MM.1S (cell line): Measurements from ENCODE around the gene TMA16.

Source experiments
- DNase-seq: peaks from one replicate; pipeline ENCODE4 v3.0.0-alpha.2; 2015
- H2AFZ ChIP-seq: fragments of 300-600 bp; sonication (generic); 2 replicates; pipeline ENCODE4 v1.6.0; 2016; ENCODE audit warnings: antibody characterized with exemption, low read length
- H3F3A ChIP-seq: fragments of 300-600 bp; sonication (generic); 2 replicates; pipeline ENCODE4 v1.6.1; 2016; ENCODE audit warnings: mild to moderate bottlenecking, antibody characterized with exemption, low read length, moderate library complexity, mixed read lengths; ENCODE audit not compliant: insufficient read depth
- H3K27ac ChIP-seq: fragments of 300-600 bp; sonication (generic); 2 replicates; pipeline ENCODE4 v1.5.1; 2016; ENCODE audit warnings: mild to moderate bottlenecking, low read length
- H3K27me3 ChIP-seq: fragments of 300-600 bp; sonication (generic); replicated peaks from 2 replicates; pipeline ENCODE4 v1.6.0; 2016; ENCODE audit warnings: low read length; ENCODE audit not compliant: insufficient read depth
- H3K36me3 ChIP-seq: fragments of 300-600 bp; sonication (generic); replicated peaks from 2 replicates; pipeline ENCODE4 v1.6.1; 2016; ENCODE audit warnings: mild to moderate bottlenecking, low read length, mixed read lengths; ENCODE audit not compliant: insufficient read depth
- H3K4me1 ChIP-seq: fragments of 300-600 bp; sonication (generic); 2 replicates; pipeline ENCODE4 v1.6.1; 2016; ENCODE audit warnings: low read length, mixed read lengths
- H3K4me2 ChIP-seq: fragments of 300-600 bp; sonication (generic); 2 replicates; pipeline ENCODE4 v1.6.0; 2016; ENCODE audit warnings: low read depth, low read length
- H3K4me3 ChIP-seq: fragments of 300-600 bp; sonication (generic); 2 replicates; pipeline ENCODE4 v1.5.1; 2016; ENCODE audit warnings: low read length, mixed read lengths
- H3K79me2 ChIP-seq: fragments of 300-600 bp; sonication (generic); 2 replicates; pipeline ENCODE4 v1.6.1; 2016; ENCODE audit warnings: mixed run types, low read length, mixed read lengths
- H3K9ac ChIP-seq: fragments of 300-600 bp; sonication (generic); 2 replicates; pipeline ENCODE4 v1.6.1; 2016; ENCODE audit warnings: low read length, mixed read lengths
- H3K9me2 ChIP-seq: fragments of 300-600 bp; sonication (generic); replicated peaks from 2 replicates; pipeline ENCODE4 v1.6.1; 2016; ENCODE audit warnings: mild to moderate bottlenecking, low read length, mixed read lengths; ENCODE audit not compliant: insufficient read depth
- H3K9me3 ChIP-seq: fragments of 300-600 bp; sonication (generic); replicated peaks from 2 replicates; pipeline ENCODE4 v1.6.1; 2016; ENCODE audit warnings: mild to moderate bottlenecking, low read length, mixed read lengths; ENCODE audit not compliant: insufficient read depth
- H4K20me1 ChIP-seq: fragments of 300-600 bp; sonication (generic); 2 replicates; pipeline ENCODE4 v1.6.1; 2016; ENCODE audit warnings: mild to moderate bottlenecking, low read length, moderate library complexity, mixed read lengths; ENCODE audit not compliant: insufficient read depth
- CTCF ChIP-seq: fragments of 300-600 bp; sonication (generic); IDR thresholded peaks from 2 replicates; pipeline ENCODE4 v1.5.1; 2016; ENCODE audit warnings: antibody characterized with exemption, low read length, mixed read lengths
- EZH2 ChIP-seq: fragments of 300-600 bp; sonication (generic); optimal IDR thresholded peaks from 2 replicates; pipeline ENCODE3; 2017; ENCODE audit warnings: low read depth, mild to moderate bottlenecking, antibody characterized with exemption, low read length, mixed read lengths
- EZH2phosphoT487 ChIP-seq: fragments of 300-600 bp; sonication (generic); IDR thresholded peaks from 2 replicates; pipeline ENCODE4 v1.6.1; 2018; ENCODE audit warnings: antibody characterized with exemption, low read length

Gene TMA16

GRCh38 chr4:163542275-163542674, 47.8 kb downstream of the TMA16 start:
- H3K9me2 ChIP-seq, result no peaks in the 10 kb centered on the region
- no peak overlapping the region for H2AFZ ChIP-seq
- DNase-seq, result no peak
- no peaks in the 10 kb centered on the region for H3K36me3 ChIP-seq
- H3K27ac ChIP-seq, result no peak overlapping the region
- peaks cover 4% of the 10 kb centered on the region; the same call in 1 of the 2 replicates for H3K4me1 ChIP-seq
- H3K4me3 ChIP-seq, result no peak overlapping the region
- no peak overlapping the region for H3K9ac ChIP-seq
- no peaks in the 10 kb centered on the region for H3F3A ChIP-seq
- H3K4me2 ChIP-seq, result no peak overlapping the region
- no peaks in the 10 kb centered on the region for H3K79me2 ChIP-seq
- no peaks in the 10 kb centered on the region for H3K27me3 ChIP-seq
- TF ChIP-seq EZH2phosphoT487 (no peak), CTCF (no peak), EZH2 (no peak)
- H3K9me3 ChIP-seq, result no peaks in the 10 kb centered on the region
- H4K20me1 ChIP-seq, result no peaks in the 10 kb centered on the region

DNA sequence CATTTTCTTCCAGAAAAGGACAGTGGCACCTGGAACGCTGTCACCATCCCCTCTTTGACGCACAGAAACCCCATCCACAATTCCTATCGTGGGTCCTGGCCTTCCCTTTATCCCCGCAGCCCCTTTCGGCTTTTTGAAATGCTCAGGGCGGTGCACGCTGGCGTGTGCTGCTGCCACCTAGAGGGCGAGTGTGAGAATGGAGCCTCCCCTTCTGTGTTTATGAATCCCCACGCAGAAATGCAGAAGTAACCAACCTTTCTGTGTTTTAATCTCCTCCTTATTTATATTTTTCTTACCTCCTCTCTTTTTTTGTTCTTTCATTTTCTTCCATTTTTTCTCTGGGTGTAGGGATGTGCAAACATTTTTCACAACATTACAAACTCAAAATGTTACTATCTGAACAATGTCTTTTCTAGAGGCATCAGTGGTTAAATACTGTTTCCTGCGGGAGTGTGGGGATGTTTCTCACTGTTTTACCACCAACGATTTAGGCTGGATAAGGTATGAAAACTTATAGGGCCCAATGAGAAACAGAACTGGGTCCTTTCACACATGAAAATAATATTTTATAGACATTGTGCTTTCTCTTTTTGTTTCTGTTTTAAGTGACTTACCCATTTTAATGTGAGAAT, 50.0 kb downstream of the TMA16 start:
- Histone ChIP-seq H3K79me2 (no peaks in the 10 kb centered on the region), H3K4me2 (peak overlapping the region; percentile 81), H3K9me2 (no peaks in the 10 kb centered on the region), H4K20me1 (no peaks in the 10 kb centered on the region), H3K4me3 (peak overlapping the region; percentile 43), H3K27ac (no peak overlapping the region), H3K36me3 (no peaks in the 10 kb centered on the region), H3F3A (no peaks in the 10 kb centered on the region), H2AFZ (peak overlapping the region; percentile 57), H3K4me1 (peaks cover 4% of the 10 kb centered on the region; the same call in 1 of the 2 replicates), H3K27me3 (no peaks in the 10 kb centered on the region), H3K9ac (peak overlapping the region; percentile 44; the same call in 1 of the 2 replicates), H3K9me3 (no peaks in the 10 kb centered on the region)
- DNase-seq, result peak; percentile 59
- TF ChIP-seq EZH2phosphoT487 (no peak), CTCF (peak; percentile 93)

DNA sequence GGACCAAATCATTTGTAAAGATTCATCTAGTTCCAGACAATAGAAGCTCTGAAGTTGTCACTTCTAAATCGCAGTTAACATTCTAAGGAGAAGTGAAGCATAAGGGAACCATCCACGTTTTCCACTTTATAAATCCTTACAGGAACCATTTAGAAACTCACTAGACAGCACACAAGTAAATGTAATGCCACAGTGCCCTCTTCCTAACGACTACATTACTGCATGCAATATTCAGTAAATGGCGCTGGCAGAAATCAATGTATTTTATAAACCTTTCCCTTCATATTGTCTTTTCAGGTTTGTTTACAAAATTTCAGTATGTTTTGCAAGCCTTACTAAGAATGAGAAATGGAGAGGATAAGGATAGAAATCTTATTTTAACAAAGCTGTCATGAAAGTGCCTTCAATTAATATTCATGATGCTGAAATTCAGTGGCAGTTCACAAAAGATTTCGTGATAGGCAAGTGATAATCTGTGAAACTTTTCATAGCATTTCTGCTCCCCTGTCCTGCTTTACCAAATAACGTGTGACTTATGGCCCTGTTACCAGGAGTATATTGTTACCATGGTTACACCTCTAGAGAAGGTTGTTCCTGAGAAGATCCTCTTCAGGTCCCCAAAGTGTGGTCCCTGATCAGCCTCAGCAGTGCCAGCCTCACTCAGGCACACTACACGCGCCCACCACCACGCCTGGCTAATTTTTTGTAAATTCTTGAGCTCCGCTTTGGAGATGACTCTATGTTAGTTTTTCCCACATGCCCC, 54.2 kb downstream of the TMA16 start:
- H3F3A ChIP-seq, result no peaks in the 10 kb centered on the region
- H3K4me2 ChIP-seq, result no peak overlapping the region
- H3K4me3 ChIP-seq, result no peak overlapping the region
- H4K20me1 ChIP-seq, result no peaks in the 10 kb centered on the region
- H3K9ac ChIP-seq, result no peak overlapping the region
- H3K27me3 ChIP-seq, result no peaks in the 10 kb centered on the region
- no peak overlapping the region for H2AFZ ChIP-seq
- no peaks in the 10 kb centered on the region for H3K9me2 ChIP-seq
- H3K4me1 ChIP-seq, result peaks cover 4% of the 10 kb centered on the region; the same call in 1 of the 2 replicates
- TF ChIP-seq CTCF (peak; percentile 69), EZH2phosphoT487 (no peak), EZH2 (no peak)
- H3K36me3 ChIP-seq, result no peaks in the 10 kb centered on the region
- H3K79me2 ChIP-seq, result no peaks in the 10 kb centered on the region
- DNase-seq, result peak; percentile 50
- no peak overlapping the region for H3K27ac ChIP-seq
- no peaks in the 10 kb centered on the region for H3K9me3 ChIP-seq
